ENCODE data around the gene RNF17.
"Not testable (repeated sequence)": the region's sequence is repeated elsewhere in the genome, so short reads cannot be mapped to it uniquely, and the experiment has no call there.

RNF17 gene

GRCh38 chr13:24763596-24764275, at the start of gene RNF17:
Gene RNF17 (plus strand): TSS chr13:24764169. CDS start chr13:24764204, 35 bp downstream.
- DNase-seq = no peak

GRCh38 chr13:24716011-24716410, 48.0 kb upstream of the RNF17 start:
- no peak for DNase-seq

GRCh38 chr13:24716446-24716845, 47.5 kb upstream of the RNF17 start:
- no peak for DNase-seq

GRCh38 chr13:24717217-24717616, 46.8 kb upstream of the RNF17 start:
- no peak for DNase-seq

GRCh38 chr13:24718192-24718965, 45.6 kb upstream of the RNF17 start:
- no peak for DNase-seq

GRCh38 chr13:24719139-24719538, 44.8 kb upstream of the RNF17 start:
- no peak for DNase-seq

- no peak for DNase-seq
These were observed 40.8 kb upstream of the RNF17 start for GRCh38 chr13:24723206-24723605.

- DNase-seq = no peak
These were observed 39.3 kb upstream of the RNF17 start for GRCh38 chr13:24724714-24725113.

GRCh38 chr13:24725379-24725778, 38.6 kb upstream of the RNF17 start:
- DNase-seq = no peak

- DNase-seq = peak; percentile 82
These were observed 36.0 kb upstream of the RNF17 start for GRCh38 chr13:24727731-24728601.

- not testable (repeated sequence) for DNase-seq
These were observed 32.9 kb upstream of the RNF17 start for GRCh38 chr13:24730873-24731567.

GRCh38 chr13:24734950-24735349, 29.0 kb upstream of the RNF17 start:
- no peak for DNase-seq

- no peak for DNase-seq
These were observed 26.9 kb upstream of the RNF17 start for GRCh38 chr13:24737042-24737441.

- DNase-seq = no peak
These were observed 25.6 kb upstream of the RNF17 start for GRCh38 chr13:24738366-24738847.

- no peak for DNase-seq
These were observed 23.7 kb upstream of the RNF17 start for GRCh38 chr13:24740014-24740890.

- DNase-seq = no peak
These were observed 22.8 kb upstream of the RNF17 start for GRCh38 chr13:24741016-24741662.

- DNase-seq = no peak
These were observed 22.2 kb upstream of the RNF17 start for GRCh38 chr13:24741791-24742190.

GRCh38 chr13:24742294-24742693, 21.7 kb upstream of the RNF17 start:
- no peak for DNase-seq

GRCh38 chr13:24742977-24743376, 21.0 kb upstream of the RNF17 start:
- no peak for DNase-seq

GRCh38 chr13:24744247-24744646, 19.7 kb upstream of the RNF17 start:
- DNase-seq = no peak

GRCh38 chr13:24745516-24745860, 18.5 kb upstream of the RNF17 start:
- DNase-seq = no peak
